NCI-H146 treated with DMSO at 0.1 percent for 48 hours (cell line): ENCODE results near the gene AFAP1L1.

Experiments used
- DNase-seq: peaks from one replicate; lab custom pipeline; 2025; ENCODE audit not compliant: unreplicated experiment; lab: John Stamatoyannopoulos, UW

The AFAP1L1 gene

GRCh38 chr5:149271716-149272563, at the start of gene AFAP1L1:
Gene AFAP1L1, plus strand, starts transcription at chr5:149271859. Its CDS starts 110 bp downstream, at chr5:149271969.
- DNase-seq: no peak

DNA sequence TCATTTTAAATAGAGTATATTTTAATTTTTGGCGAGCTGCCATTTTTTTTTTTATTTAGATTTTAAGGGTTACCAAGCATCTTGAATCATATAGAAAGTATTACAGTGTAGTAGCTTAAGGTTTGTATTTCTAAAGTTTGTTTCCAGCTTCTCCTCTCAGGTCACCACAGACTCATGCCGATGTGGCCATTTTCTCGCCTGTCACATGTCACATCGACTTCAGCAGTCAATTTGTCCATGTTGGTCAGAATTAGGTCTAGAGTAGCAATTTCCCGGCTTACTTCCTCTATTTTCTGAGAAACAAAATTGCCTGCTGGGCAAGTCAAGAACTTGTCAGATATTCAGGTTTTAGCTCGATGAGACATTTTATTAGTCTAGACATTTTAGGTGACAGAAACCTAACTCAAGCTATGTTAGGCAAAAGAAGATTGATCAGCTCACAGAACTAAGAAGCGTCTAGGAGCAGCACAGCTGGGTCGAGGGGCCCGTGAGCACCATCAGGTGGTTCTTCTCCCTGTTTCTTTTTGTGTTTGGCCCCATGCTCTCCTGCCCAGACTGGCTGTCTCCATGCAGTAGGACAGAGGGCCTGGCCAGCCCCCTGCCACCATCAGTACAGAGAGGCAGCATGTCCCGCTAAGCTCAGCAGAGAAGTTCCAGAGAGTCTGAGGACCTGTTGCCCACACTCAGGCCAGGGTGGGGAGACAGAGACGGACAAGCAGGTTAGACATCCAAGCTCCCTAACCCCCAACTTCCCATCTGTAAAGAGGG, 48.4 kb upstream of the AFAP1L1 start:
- DNase-seq: no peak

GRCh38 chr5:149224282-149224681, 47.4 kb upstream of the AFAP1L1 start:
- DNase-seq: no peak

GRCh38 chr5:149227168-149227826, 44.4 kb upstream of the AFAP1L1 start:
- DNase-seq: no peak

DNA sequence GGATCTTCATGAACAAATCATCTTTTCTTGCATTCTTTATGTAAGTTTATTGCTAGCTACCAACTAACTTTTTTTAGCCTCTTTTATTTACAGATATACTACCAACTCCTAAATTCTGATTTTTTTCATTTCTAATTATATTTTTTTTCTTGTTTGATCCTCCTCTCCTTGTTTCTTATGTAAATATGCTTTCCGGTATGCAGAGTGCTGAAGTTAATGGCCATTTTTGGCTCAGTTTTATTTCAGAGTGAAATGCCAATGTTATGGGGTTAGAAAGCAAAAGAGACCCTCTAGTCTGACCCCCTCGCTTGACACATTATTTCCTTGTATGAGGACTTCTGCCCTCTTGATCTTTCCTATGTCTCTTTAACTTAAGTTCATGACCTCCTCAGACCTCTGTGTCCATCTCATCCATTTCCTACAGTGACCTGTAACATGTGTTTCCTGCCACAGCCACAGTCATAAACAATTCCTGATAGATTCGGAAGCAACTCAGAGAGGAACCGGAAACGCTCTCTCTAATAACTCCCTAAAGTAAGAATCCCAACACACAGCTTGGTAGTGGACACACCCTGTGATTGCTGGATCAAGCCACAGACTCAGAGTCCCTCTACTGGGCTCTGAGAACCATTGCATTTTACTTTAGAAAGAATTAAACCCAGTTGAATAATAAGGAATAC, 42.9 kb upstream of the AFAP1L1 start:
- no peak for DNase-seq

- DNase-seq: no peak
Measured at GRCh38 chr5:149229298-149229937, 42.2 kb upstream of the AFAP1L1 start.

DNA sequence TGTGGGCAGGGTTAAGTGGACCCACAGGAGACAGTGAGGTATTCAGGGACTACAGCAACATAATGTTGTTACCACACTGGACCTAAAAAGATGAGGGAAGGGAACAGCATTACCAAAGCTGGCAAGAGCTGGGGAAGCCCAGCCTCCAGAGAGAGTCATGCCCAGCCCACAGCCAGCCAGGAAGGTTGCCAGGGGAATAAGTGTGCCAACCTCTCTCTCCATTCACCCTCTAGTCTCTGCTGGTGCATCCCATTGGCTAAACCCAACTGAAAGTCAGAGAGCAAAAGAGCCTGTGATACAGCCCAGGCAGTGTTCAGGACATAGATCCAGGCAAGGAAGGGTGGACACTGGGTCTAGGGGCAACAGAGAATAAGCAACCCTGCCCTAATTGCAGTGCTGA, 35.8 kb upstream of the AFAP1L1 start:
- DNase-seq: no peak

DNA sequence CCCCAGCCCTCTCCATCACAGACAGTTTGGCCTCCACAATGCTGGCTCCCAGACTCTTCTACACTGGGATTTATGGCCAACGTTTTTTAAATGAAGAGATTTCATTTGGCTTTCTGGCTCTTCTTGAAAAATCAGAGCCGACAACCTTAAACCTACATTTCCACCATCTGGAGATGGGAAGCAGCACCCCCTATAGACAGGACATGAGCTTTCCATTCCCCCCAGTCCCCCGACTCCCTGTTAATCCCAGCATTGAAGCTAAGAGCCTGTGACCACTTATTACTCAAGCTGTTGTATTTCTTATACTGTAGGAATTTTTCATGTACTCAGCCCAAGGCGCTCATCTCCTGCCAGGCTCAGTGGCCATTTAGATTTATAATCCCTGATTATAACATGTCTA, 34.0 kb upstream of the AFAP1L1 start:
- no peak for DNase-seq

GRCh38 chr5:149238540-149238939, 33.1 kb upstream of the AFAP1L1 start:
- DNase-seq: no peak

DNA sequence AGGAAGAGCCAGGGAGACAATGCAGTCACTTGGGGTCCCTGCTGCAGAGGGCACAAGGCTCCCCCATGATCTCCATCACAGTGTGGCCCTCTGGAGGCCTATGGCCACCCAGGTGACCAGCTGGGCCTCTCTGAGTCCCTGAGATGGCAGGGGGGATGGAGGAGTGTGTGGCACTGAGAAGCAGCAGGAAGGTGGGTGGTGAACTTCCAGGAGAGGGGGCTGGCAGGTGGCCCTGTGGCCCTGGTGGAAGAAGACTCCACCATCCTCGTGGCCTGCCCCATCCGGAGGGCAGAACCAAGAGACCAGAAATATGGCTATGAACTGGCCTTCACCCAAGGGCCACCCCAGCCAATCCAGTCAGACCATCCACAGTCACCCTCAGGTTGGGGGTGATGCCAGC, 31.7 kb upstream of the AFAP1L1 start:
- DNase-seq: no peak

DNA sequence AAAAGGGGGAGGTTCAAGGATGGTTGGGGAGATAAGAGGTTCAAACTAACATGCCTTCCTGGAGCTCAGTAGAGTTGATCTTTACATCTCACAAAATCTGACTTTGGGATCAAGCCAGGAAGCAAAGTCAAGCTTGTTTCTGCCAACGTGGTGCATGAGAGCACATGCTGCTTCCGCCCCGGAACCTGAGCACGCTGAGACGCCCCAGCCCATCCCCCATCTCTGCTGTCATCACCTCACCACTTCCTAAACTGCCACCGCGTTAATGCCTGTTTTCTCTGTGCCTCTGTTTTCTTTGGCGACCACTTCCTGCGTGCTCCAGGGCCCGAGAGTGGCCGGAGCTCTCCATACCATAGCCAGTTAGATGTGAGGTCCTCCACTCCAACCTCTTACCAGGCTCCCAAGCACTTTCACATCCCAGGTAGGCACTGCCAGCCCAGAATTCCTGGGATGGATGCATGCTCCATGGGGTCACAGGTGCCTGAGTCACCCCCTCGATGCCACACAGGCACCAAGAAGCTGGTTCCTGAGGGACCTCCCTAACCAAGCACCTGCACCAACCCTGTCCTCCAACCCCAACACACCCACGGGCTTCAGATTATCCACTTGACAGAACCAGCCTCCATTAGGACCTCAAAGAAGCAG, 31.2 kb upstream of the AFAP1L1 start:
- DNase-seq: no peak

GRCh38 chr5:149242339-149242738, 29.3 kb upstream of the AFAP1L1 start:
- no peak for DNase-seq

- DNase-seq: no peak
Measured at GRCh38 chr5:149246906-149247305, 24.8 kb upstream of the AFAP1L1 start.

GRCh38 chr5:149247726-149248125, 23.9 kb upstream of the AFAP1L1 start:
- DNase-seq: no peak

DNA sequence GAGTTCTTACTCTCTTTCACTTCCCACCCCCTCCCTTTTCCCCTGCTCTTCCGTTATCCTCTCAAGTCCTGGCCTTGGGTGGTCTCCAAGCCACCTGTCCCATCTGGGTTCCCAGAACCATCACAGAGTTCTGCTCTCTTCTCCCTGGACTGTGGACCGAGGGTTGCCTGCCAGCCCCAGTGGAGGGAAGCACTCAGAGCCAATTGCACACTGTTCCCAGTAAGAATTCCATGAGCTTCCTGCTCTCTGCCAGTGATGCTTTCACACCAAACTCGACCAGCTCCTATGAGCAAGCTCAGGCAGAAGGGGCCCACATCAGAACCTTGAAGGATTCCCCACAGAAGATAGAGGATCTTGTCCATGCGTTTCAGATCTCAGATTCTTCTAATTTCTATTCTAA, 20.1 kb upstream of the AFAP1L1 start:
- DNase-seq: no peak

DNA sequence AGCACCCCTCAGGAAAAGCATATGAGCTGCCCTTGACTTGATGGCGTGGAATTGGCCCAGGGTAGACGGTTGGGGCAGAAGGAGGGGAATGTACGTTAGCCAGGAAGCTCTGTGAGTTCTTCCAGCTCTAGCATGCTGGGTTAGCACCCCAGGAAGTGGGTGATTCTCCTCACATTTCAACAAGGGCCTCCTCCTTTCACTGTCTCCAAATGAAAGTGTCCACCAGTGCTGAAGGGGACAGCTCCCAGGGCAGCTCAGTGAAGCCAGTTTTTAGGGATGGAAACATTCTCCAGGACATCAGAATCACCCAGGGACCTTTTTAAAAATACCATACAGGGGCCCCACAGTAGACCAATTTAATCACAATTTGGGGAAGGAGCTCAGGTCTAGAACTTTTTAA, 17.2 kb upstream of the AFAP1L1 start:
- DNase-seq: no peak

DNA sequence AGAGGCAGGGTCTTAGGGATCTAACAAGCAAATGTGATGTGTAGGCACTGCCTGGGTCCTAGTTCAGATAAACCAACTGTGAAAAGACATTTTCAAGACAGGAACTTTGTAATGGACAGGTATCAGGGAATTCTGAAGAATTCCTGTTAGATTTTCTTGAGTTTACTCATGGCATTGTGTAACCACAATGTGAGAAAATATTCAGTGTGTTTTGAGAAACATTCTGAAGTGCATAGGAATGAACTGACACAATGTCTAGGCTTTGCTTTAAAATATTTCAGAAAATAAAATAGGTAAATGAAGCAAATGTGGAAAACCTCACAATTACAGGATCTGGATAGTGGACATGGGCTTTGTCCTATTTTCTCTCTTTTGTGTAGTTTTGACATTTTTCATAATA, 15.2 kb upstream of the AFAP1L1 start:
- DNase-seq: no peak

- DNase-seq: no peak
Measured at GRCh38 chr5:149257131-149257530, 14.5 kb upstream of the AFAP1L1 start.

- no peak for DNase-seq
Measured at GRCh38 chr5:149257889-149258705, 13.6 kb upstream of the AFAP1L1 start.
